GM21717 (cell line): Measurements from ENCODE around the gene CIITA.
"Not testable (repeated sequence)": the region's sequence is repeated elsewhere in the genome, so short reads cannot be mapped to it uniquely, and the experiment has no call there.

ENCODE experiments used
- ATAC-seq: cut with Tn5 transposase; IDR thresholded peaks from one replicate; pipeline ENCODE4 v1.9.1; 2021; ENCODE audit warnings: mild to moderate bottlenecking, moderate library complexity; ENCODE audit not compliant: unreplicated experiment

CIITA gene

DNA sequence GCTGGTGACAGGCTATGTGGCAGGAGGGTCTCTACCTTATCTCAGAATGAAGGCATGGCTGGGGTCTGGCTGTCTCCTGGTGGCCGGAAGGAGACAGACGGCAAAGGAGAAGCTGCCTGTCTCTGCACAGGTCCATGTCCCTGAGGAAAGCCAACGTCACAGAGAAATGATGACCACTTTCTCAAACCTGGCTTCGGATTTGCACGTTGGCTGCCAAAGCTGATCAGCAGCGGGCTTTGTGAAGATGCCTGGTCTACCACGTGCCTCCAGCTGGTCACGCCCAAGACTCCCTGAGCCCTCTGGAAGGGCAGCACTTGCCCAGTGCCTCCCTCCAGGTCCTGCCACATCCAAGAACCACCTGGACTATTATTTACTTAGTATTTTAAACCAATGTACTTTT is 56.9 kb downstream of the CIITA start:
- no peak for ATAC-seq

- ATAC-seq = no peak
Measured at GRCh38 chr16:10934325-10935107, 57.5 kb downstream of the CIITA start.

- ATAC-seq = no peak
Measured at GRCh38 chr16:10935226-10935915, 58.4 kb downstream of the CIITA start.

DNA sequence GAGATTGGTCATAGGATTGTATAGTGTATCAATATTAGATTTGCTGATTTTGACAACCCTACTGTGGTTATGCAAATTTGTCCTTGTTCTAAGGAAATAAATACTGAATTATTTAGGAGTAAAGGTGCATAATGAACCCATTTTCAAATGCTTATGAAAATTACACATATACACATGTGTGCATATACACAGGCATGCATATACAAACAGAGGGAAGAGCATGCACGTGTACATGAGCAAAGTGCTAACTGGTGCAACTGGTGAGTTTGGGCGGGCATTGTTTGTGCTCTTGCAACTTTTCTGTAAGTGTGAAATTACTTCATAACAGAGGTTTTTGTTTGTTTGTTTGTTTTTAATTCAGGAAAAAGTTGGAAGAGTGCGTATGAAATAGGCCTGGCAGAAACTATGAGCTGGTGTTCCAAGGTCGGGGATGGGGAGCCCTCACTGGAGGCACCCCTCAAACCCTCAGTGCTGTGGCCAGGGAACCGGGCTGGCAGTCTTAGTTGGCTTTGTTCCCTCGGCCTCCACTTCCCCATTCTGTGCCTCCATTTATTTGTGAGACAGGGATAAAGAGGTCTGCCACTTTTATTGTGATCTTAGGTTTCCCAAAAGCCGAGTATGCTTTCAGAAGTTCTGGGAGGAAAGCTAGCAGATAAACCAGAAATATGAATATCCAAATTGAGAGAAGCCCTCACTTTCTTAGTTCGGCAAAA is 59.4 kb downstream of the CIITA start:
- ATAC-seq = no peak

- no peak for ATAC-seq
Measured at GRCh38 chr16:10937068-10937859, 60.3 kb downstream of the CIITA start.

- ATAC-seq = no peak
Measured at GRCh38 chr16:10938321-10938720, 61.3 kb downstream of the CIITA start.

- no peak for ATAC-seq
Measured at GRCh38 chr16:10938796-10939648, 62.0 kb downstream of the CIITA start.

GRCh38 chr16:10939649-10940234 is 62.7 kb downstream of the CIITA start:
- ATAC-seq = no peak

DNA sequence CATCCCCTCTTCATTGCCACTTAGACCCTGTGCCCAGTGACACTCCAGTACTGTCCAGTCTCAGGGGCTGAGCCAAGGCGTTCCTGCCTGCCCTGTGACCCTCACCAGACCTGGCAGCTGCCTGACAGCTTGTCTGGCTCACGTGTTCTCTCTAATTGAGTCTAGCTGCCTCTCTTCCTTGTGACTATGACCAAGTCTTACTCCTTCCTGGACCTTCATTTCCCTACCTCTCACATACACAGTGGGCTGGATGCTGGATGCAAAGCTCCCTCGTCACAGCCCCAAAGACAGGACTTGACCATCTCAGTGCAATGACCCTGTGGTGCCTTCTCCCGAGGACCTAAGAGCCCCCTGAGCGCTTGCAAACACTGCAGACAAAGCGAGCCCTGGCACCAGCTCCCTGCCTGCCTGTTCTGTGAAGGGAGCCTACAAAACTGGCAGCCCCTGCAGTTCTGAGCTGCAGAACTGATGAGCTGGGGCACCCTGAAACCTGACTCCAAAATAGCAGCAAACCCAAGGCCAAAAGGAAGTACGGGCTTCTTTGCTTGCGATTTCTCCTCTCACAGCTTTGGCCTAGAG is 63.6 kb downstream of the CIITA start:
- ATAC-seq = no peak

- ATAC-seq = no peak
Measured at GRCh38 chr16:10941127-10941933, 64.3 kb downstream of the CIITA start.

GRCh38 chr16:10941935-10942351 is 64.9 kb downstream of the CIITA start:
- not testable (repeated sequence) for ATAC-seq

DNA sequence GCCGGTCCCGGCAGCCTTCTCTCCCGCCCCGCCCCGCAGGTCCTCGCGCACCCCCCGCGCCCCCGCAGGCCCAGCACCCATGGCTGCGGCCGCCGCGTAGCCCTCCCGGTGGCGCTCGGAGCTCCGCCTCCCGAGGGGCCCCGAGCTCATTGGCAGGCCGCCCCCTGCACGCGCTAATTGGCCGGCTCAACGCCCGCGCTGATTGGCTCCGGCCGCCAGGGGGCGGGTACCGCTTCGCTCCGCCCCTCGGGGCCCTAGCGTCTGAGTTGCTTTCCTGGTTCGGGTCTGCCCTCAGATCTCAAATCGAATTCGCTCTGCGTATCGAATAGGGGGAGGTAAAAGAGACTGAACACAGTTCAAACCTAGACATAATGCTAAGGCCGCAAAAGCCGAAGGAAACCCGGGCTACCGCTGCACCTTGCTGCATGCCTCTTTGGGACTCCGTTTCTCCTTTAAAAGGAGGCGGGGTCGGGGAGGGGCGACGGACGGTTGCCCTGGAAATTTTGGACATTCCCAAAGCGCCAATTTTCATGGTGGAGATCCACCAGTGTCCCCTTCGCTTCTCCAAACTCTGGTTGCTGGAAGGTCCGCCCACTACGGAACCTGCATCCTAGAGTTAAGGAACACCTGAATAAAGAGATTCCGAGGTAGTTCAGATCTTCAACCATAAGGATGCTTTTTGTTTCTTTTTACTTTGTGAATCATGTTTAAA is 65.5 kb downstream of the CIITA start, which contains the start of gene DEXI:
TSS of gene DEXI (minus strand) at position 117 of the 712 bp plus-strand sequence. CDS start 463 bp downstream, outside the sequence.
- ATAC-seq = peak; percentile 55

DNA sequence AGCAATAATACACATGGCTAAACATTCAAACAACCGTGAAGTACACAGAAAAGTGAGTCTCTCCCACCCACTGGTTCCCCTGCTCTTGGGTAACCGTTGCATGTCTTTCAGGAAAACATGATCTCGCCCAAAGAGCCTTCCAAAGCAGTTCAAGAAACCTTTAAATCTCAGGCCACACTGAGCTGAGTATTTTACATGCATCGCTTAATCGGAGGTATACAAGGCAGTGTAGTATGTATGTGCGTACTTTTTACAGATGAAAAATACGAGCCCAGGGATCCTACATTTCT is 66.0 kb downstream of the CIITA start:
- no peak for ATAC-seq

GRCh38 chr16:10944249-10945064 is 67.5 kb downstream of the CIITA start, which contains the start of gene CLEC16A:
Gene CLEC16A, plus strand, starts transcription at chr16:10944564. Its CDS starts 154 bp downstream, at chr16:10944718.
- ATAC-seq = peak; percentile 59

DNA sequence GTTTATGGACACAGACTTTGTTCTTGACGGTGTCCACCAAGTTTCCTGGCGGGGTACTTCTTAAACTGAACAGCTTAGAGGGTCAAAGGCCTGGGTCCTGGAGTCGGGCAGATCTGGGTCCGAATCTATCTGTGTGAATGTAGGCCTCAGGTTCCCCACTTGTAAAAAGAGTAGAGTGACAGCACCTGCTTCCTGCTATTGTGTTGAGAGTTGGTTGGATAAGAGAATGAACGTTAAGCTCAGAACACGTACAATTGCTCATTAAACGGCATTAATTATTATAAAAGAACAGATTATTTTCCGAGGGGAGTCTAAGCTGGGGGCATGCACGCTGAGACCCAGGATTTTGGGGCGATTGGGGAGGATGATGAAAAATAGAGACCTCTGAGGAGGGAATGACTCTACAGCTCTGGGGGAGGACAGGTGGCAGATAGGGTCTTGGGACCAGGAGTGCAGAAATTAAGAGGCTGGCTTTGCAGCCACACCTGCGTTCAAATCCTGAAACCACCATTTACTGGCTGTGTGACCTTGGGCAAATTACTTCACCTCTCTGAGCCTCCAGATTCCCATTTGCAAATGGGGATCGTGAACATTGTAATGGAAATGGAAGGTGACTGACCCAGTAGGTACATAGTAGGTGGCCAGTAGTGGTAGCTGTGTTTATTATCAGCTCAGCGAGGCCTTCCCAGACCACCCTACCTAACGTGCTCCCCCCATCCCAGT is 68.2 kb downstream of the CIITA start:
- ATAC-seq = no peak

- no peak for ATAC-seq
Measured at GRCh38 chr16:10946308-10946707, 69.3 kb downstream of the CIITA start.
